GM23338 (cell line): ENCODE results near the gene LIMCH1. TPM values are rescaled to one million over a fixed set of nuclear protein-coding genes. Genes with fewer than 3 reads are reported as not detected.

Experiments used
- ATAC-seq: fragments of 200-7000 bp; cut with Tn5 transposase; 3 replicates; pipeline ENCODE4 v1.9.1; 2020
- DNase-seq: peaks from one replicate; pipeline ENCODE4 v3.0.0-alpha.2; 2015; ENCODE audit warnings: low spot score
- H2AFZ ChIP-seq: fragments of 200-600 bp; sonication (generic); 2 replicates; pipeline ENCODE4 v1.8.0; 2016; ENCODE audit warnings: antibody characterized with exemption, mild to moderate bottlenecking, moderate library complexity
- H3F3A ChIP-seq: fragments of 200-600 bp; sonication (generic); replicated peaks from 2 replicates; pipeline ENCODE4 v1.8.0; 2017; ENCODE audit warnings: antibody characterized with exemption, mixed run types, low read depth
- H3K27ac ChIP-seq: fragments of 200-600 bp; sonication (generic); 2 replicates; pipeline ENCODE4 v1.6.1; 2016; ENCODE audit warnings: low read depth
- H3K27me3 ChIP-seq: fragments of 200-600 bp; sonication (generic); 2 replicates; pipeline ENCODE4 v1.8.0; 2016; ENCODE audit warnings: mild to moderate bottlenecking, mixed run types, moderate library complexity; ENCODE audit not compliant: insufficient read depth
- H3K36me3 ChIP-seq: fragments of 200-600 bp; sonication (generic); 2 replicates; pipeline ENCODE4 v1.8.0; 2016; ENCODE audit warnings: mild to moderate bottlenecking; ENCODE audit not compliant: insufficient read depth
- H3K4me1 ChIP-seq: fragments of 200-600 bp; sonication (generic); 2 replicates; pipeline ENCODE4 v1.8.0; 2016; ENCODE audit warnings: mild to moderate bottlenecking, moderate library complexity; ENCODE audit not compliant: insufficient read depth
- H3K4me2 ChIP-seq: fragments of 200-600 bp; sonication (generic); 2 replicates; pipeline ENCODE4 v1.7.1; 2017; ENCODE audit warnings: mixed run types
- H3K4me3 ChIP-seq: fragments of 200-600 bp; sonication (generic); 2 replicates; pipeline ENCODE4 v1.6.1; 2016; ENCODE audit warnings: mixed run types
- H3K79me2 ChIP-seq: fragments of 200-600 bp; sonication (generic); replicated peaks from 2 replicates; pipeline ENCODE4 v1.8.0; 2017; ENCODE audit warnings: mild to moderate bottlenecking; ENCODE audit not compliant: insufficient read depth
- H3K9me2 ChIP-seq: fragments of 200-600 bp; sonication (generic); 2 replicates; pipeline ENCODE4 v1.8.0; 2017; ENCODE audit not compliant: insufficient read depth
- H4K20me1 ChIP-seq: fragments of 200-600 bp; sonication (generic); replicated peaks from 2 replicates; pipeline ENCODE4 v1.8.0; 2017; ENCODE audit warnings: mild to moderate bottlenecking; ENCODE audit not compliant: insufficient read depth
- H3K27ac Mint-ChIP-seq: 2 replicates; pipeline ENCODE4 v1.8.0; 2020; ENCODE audit warnings: inconsistent platforms, mild to moderate bottlenecking, moderate library complexity, mixed read lengths
- H3K27me3 Mint-ChIP-seq: 3 replicates; pipeline ENCODE4 v1.8.0; 2022; ENCODE audit warnings: low read depth, mild to moderate bottlenecking, moderate library complexity, mixed read lengths, inconsistent platforms; ENCODE audit not compliant: insufficient read depth, poor library complexity
- H3K36me3 Mint-ChIP-seq: 3 replicates; pipeline ENCODE4 v1.8.0; 2021; ENCODE audit warnings: low read depth, mild to moderate bottlenecking, inconsistent platforms, moderate library complexity, mixed read lengths
- H3K4me1 Mint-ChIP-seq: 3 replicates; pipeline ENCODE4 v1.8.0; 2020; ENCODE audit warnings: mild to moderate bottlenecking, inconsistent platforms, mixed read lengths
- H3K4me3 Mint-ChIP-seq: 3 replicates; pipeline ENCODE4 v1.8.0; 2021; ENCODE audit warnings: moderate library complexity, mild to moderate bottlenecking, inconsistent platforms, mixed read lengths
- H3K9me3 Mint-ChIP-seq: 3 replicates; pipeline ENCODE4 v1.8.0; 2020; ENCODE audit warnings: moderate library complexity, mild to moderate bottlenecking, inconsistent platforms, mixed read lengths
- CREB1 ChIP-seq: fragments of 250-450 bp; sonication (Bioruptor Pico); IDR thresholded peaks from 2 replicates; pipeline ENCODE4 v1.5.0; 2020; ENCODE audit warnings: low read depth, mild to moderate bottlenecking, moderate library complexity
- CTCF ChIP-seq, 2 experiments: fragments of 200-600 bp in 1 of 2; sonication (generic) in 1 of 2; conservative IDR thresholded peaks; 2 replicates each; pipeline versions ENCODE4 v1.5.1 to v1.6.1; 2016 to 2017; ENCODE audit warnings: antibody characterized with exemption in 2 of 2, low read depth in 2 of 2, mild to moderate bottlenecking in 2 of 2, moderate library complexity in 1 of 2
- JUNB ChIP-seq: IDR thresholded peaks from one replicate; pipeline ENCODE4 v1.6.1; 2016; ENCODE audit warnings: antibody characterized with exemption; ENCODE audit not compliant: unreplicated experiment
- ZNF331 ChIP-seq: fragments of 250-450 bp; sonication (Bioruptor Pico); IDR thresholded peaks from 2 replicates; pipeline ENCODE4 v1.5.0; 2020; ENCODE audit warnings: low read depth, mild to moderate bottlenecking, moderate library complexity
- ZNF462 ChIP-seq: fragments of 250-450 bp; sonication (Bioruptor Pico); IDR thresholded peaks from 2 replicates; pipeline ENCODE4 v1.5.0; 2020; ENCODE audit warnings: mild to moderate bottlenecking, moderate library complexity
- polyA plus RNA-seq: library from polyadenylated mRNA; unstranded; fragments of >200 nt; fragmentation: Nextera tagmentation; extraction: Ambion mirVana; gene quantifications from 2 replicates; pipeline ENCODE4 v1.2.1, GENCODE V29; 2016
- total RNA-seq: library from RNA; depleted of rRNA; stranded (reverse); fragments of >200 nt; shearing (Covaris generic); gene quantifications from 2 replicates; pipeline ENCODE4 v1.2.3, GENCODE V29; 2014

Gene LIMCH1
- total and polyA plus RNA-seq, 2 experiments from 2014 or later = 1.5 TPM

GRCh38 chr4:41681054-41681453 is 143.1 kb downstream of the LIMCH1 start:
- TF ChIP-seq ZNF331 (CRISPR knock-in tag) (no peak), JUNB (no peak), CREB1 (CRISPR knock-in tag) (no peak), ZNF462 (CRISPR knock-in tag) (no peak), CTCF (conservative IDR thresholded peaks at IDR 0.05; ENCODE audit: low read depth in 2 of 2) (no peak)
- Mint-ChIP-seq H3K4me3 (no peak overlapping the region), H3K9me3 (no peaks in the 10 kb centered on the region), H3K4me1 (no peaks in the 10 kb centered on the region), H3K27me3 (peaks cover 3% of the 10 kb centered on the region), H3K36me3 (no peaks in the 10 kb centered on the region), H3K27ac (no peak overlapping the region)
- DNase-seq = no peak
- no peaks in the 10 kb centered on the region for H3K9me2 ChIP-seq
- H3K4me2 ChIP-seq = no peak overlapping the region
- no peak for ATAC-seq
- H3F3A ChIP-seq = no peaks in the 10 kb centered on the region
- no peak overlapping the region for H3K4me3 ChIP-seq
- no peaks in the 10 kb centered on the region for H3K36me3 ChIP-seq
- H3K27me3 ChIP-seq = no peaks in the 10 kb centered on the region
- H2AFZ ChIP-seq = no peak overlapping the region
- no peaks in the 10 kb centered on the region for H3K4me1 ChIP-seq
- H4K20me1 ChIP-seq = no peaks in the 10 kb centered on the region
- H3K79me2 ChIP-seq = no peaks in the 10 kb centered on the region
- H3K27ac ChIP-seq = no peak overlapping the region
